ENCODE measurements around the gene TEN1. TPM values are rescaled to one million over a fixed set of nuclear protein-coding genes. Genes with fewer than 3 reads are reported as not detected.

TEN1 gene
- total RNA-seq, 1 experiment from 2014 or later = 12.6 TPM

Other genes with a start within 250 kb of the TEN1 start
- gene GALK1, start 214.0 kb upstream of the TEN1 start, total RNA-seq (2014; rRNA removed; shearing (Covaris generic)) = 37.0 and 44.2 TPM in 2 replicates
- 15.6 and 16.0 TPM in 2 replicates for gene UNK, start 194.4 kb upstream of the TEN1 start, total RNA-seq (2014; rRNA removed; shearing (Covaris generic))
- 0.78 TPM in 1 of 2 replicates, not detected in the other for gene UNC13D, start 134.8 kb upstream of the TEN1 start, total RNA-seq (2014; rRNA removed; shearing (Covaris generic))
- 21.9 and 24.9 TPM in 2 replicates for gene WBP2, start 123.9 kb upstream of the TEN1 start, total RNA-seq (2014; rRNA removed; shearing (Covaris generic))
- 13.6 and 15.9 TPM in 2 replicates for gene TRIM47, start 100.7 kb upstream of the TEN1 start, total RNA-seq (2014; rRNA removed; shearing (Covaris generic))
- gene TRIM65, start 82.3 kb upstream of the TEN1 start, total RNA-seq (2014; rRNA removed; shearing (Covaris generic)) = 8.5 and 14.4 TPM in 2 replicates
- 25.4 and 36.3 TPM in 2 replicates for gene MRPL38, start 74.4 kb upstream of the TEN1 start, total RNA-seq (2014; rRNA removed; shearing (Covaris generic))
- gene FBF1, start 38.2 kb upstream of the TEN1 start, total RNA-seq (2014; rRNA removed; shearing (Covaris generic)) = 6.0 and 8.0 TPM in 2 replicates
- gene ACOX1, start 74 bp upstream of the TEN1 start, total RNA-seq (2014; rRNA removed; shearing (Covaris generic)) = 21.4 TPM in 2 replicates
- gene CDK3, start 21.6 kb downstream of the TEN1 start, total RNA-seq (2014; rRNA removed; shearing (Covaris generic)) = 1.4 and 2.2 TPM in 2 replicates
- gene EVPL, start 48.1 kb downstream of the TEN1 start, total RNA-seq (2014; rRNA removed; shearing (Covaris generic)) = not detected in 2 replicates
- 16.3 and 21.1 TPM in 2 replicates for gene SRP68, start 93.3 kb downstream of the TEN1 start, total RNA-seq (2014; rRNA removed; shearing (Covaris generic))
- gene GALR2, start 95.5 kb downstream of the TEN1 start, total RNA-seq (2014; rRNA removed; shearing (Covaris generic)) = not detected in 2 replicates
- not detected in 2 replicates for gene ZACN, start 99.9 kb downstream of the TEN1 start, total RNA-seq (2014; rRNA removed; shearing (Covaris generic))
- gene EXOC7, start 124.5 kb downstream of the TEN1 start, total RNA-seq (2014; rRNA removed; shearing (Covaris generic)) = 32.4 and 45.0 TPM in 2 replicates
- not detected in 2 replicates for gene FOXJ1, start 162.0 kb downstream of the TEN1 start, total RNA-seq (2014; rRNA removed; shearing (Covaris generic))

Measured in RPMI7951 (cell line).